Uterus (tissue), 4 donors: ENCODE data around the gene CR1. TPM values are rescaled to one million over a fixed set of nuclear protein-coding genes. Genes with fewer than 3 reads are reported as not detected.

Experiments used
- DNase-seq, 2 donors: peaks; one replicate each; pipeline ENCODE4 v3.0.0-alpha.2; 2019 to 2020
- H3K27ac ChIP-seq, 2 donors: fragments of 200-600 bp; sonication (generic); 1 replicate in 1 of 2; 2 replicates in 1 of 2; pipeline ENCODE4 v1.5.1; 2016 to 2018
- H3K27me3 ChIP-seq, 2 donors: fragments of 200-600 bp; sonication (generic); one replicate each; pipeline ENCODE4 v1.5.1; 2018 to 2019; ENCODE audit warnings: control low read depth in 1 of 2
- H3K36me3 ChIP-seq, 2 donors: fragments of 200-600 bp; sonication (generic); one replicate each; pipeline ENCODE4 v1.5.1; 2019; ENCODE audit warnings: control low read depth in 1 of 2
- H3K4me1 ChIP-seq, 2 donors: fragments of 200-600 bp; sonication (generic); one replicate each; pipeline ENCODE4 v1.5.1; 2018 to 2019; ENCODE audit warnings: control low read depth in 1 of 2
- H3K4me3 ChIP-seq, 2 donors: fragments of 200-600 bp; sonication (generic); 1 replicate in 1 of 2; 2 replicates in 1 of 2; pipeline ENCODE4 v1.5.1; 2018 to 2019; ENCODE audit warnings: mild to moderate bottlenecking in 1 of 2
- H3K9me3 ChIP-seq, 2 donors: fragments of 200-600 bp; sonication (generic); one replicate each; pipeline ENCODE4 v1.5.1; 2019; ENCODE audit warnings: control low read depth in 1 of 2
- POLR2A ChIP-seq, 2 donors: fragments of 450-650 bp; IDR thresholded peaks; one replicate each; pipeline ENCODE4 v1.6.1; 2016; ENCODE audit warnings: antibody characterized with exemption in 2 of 2, mild to moderate bottlenecking in 1 of 2, moderate library complexity in 1 of 2
- intact Hi-C: fragments of 100-400 bp; cut with DNase I; formaldehyde crosslinking; loops from one replicate; pipeline ENCODE4 v1.15.1; 2023; ENCODE audit warnings: low total_unique reads
- total RNA-seq, 4 donors: library from RNA; depleted of rRNA in 3 of 4; stranded (reverse); fragments of >200 nt in 3 of 4; gene quantifications; one replicate each; pipeline versions ENCODE4 v1.1.0 to v1.2.4, GENCODE V29; 2014 to 2023
- TF ChIP-seq, protein P1 (sequence below), 4 experiments: fragments of 200-600 bp in 2 of 4; fragments of 450-650 bp in 2 of 4; sonication (generic) in 2 of 4; IDR thresholded peaks; one replicate each; pipeline ENCODE4 v1.5.1; 2016 to 2019; ENCODE audit warnings: antibody characterized with exemption in 4 of 4, mild to moderate bottlenecking in 2 of 4, moderate library complexity in 1 of 4
- donor health status: DM: yes; HTN: yes; CAD: no.

The CR1 gene
- total RNA-seq, 4 donors from 2014 or later, result 1.8 to 3.7 (median 2.5) TPM

DNA sequence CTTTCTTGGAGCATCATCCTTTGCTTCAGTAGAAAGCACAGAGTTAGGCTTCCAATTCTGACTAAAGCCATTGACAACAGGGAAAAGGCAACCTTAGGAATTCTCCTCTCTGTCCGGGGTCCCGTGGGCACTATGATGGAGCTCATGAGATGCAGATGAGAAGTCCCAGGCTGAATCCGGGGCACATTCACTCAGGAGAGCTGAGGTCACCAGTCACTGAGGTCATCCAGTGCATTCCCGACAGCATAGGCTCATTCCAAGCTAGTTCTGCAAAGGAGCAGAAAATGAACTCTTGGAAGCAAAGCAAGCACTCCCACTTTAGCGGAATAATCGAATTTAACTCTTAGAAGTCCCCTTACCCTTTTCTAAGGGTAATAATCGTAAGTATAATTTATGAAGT lies 6.8 kb downstream of the CR1 start:
- intact Hi-C loops, result no loop called here
- peaks cover 0 to 19% of the 10 kb centered on the region in 2 donors for H3K27me3 ChIP-seq
- no peak for TF ChIP-seq POLR2A (IDR thresholded peaks at IDR 0.05)
- TF ChIP-seq, protein P1, sequence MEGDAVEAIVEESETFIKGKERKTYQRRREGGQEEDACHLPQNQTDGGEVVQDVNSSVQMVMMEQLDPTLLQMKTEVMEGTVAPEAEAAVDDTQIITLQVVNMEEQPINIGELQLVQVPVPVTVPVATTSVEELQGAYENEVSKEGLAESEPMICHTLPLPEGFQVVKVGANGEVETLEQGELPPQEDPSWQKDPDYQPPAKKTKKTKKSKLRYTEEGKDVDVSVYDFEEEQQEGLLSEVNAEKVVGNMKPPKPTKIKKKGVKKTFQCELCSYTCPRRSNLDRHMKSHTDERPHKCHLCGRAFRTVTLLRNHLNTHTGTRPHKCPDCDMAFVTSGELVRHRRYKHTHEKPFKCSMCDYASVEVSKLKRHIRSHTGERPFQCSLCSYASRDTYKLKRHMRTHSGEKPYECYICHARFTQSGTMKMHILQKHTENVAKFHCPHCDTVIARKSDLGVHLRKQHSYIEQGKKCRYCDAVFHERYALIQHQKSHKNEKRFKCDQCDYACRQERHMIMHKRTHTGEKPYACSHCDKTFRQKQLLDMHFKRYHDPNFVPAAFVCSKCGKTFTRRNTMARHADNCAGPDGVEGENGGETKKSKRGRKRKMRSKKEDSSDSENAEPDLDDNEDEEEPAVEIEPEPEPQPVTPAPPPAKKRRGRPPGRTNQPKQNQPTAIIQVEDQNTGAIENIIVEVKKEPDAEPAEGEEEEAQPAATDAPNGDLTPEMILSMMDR (IDR thresholded peaks at IDR 0.05), result no peak
- H3K27ac ChIP-seq, result no peak overlapping the region
- DNase-seq, result no peak
- no peaks in the 10 kb centered on the region for H3K4me1 ChIP-seq
- no peaks in the 10 kb centered on the region for H3K36me3 ChIP-seq
- H3K9me3 ChIP-seq, result no peaks in the 10 kb centered on the region
- no peak overlapping the region for H3K4me3 ChIP-seq

DNA sequence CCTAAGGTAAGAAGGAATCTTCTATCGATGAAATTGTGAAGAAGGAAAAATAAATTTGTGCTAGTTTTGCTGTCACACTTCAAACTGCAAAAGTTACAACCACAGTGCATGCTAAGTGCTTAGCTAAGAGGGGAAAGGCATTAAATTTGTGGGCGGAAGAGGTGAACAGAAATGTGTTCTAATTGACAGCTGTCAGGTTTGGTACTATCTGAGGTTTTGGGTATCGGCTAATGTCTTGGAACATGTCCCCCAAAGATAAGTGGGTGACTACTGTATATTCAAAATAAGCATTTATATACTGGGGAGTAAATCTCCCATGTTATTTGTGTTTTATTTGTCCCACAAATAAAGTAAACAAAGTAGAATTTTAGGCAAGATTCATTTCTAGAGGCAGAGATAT lies 8.0 kb downstream of the CR1 start:
- no peak for DNase-seq
- no peak overlapping the region for H3K27ac ChIP-seq

DNA sequence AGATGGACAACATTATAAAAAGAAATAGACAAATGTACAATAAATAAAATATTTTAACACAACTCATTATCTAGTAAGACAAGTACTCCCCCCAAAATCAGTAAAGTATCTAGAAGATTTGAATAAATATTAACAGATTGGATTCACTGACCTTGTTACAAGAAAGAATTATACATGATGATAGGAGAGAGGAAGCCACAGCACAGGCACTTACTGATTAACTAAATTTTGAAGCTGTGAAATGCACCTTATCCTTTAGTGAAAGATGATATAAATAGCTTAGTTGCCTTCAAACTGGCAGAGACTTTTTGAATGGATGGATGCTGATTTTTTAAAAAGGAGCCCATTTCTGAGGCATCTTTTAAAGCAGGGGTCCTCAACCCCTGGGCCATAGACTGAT lies 8.5 kb downstream of the CR1 start:
- Histone ChIP-seq H3K4me1 (no peaks in the 10 kb centered on the region), H3K9me3 (no peaks in the 10 kb centered on the region), H3K36me3 (no peaks in the 10 kb centered on the region), H3K27ac (no peak overlapping the region), H3K27me3 (peaks cover 0 to 19% of the 10 kb centered on the region in 2 donors), H3K4me3 (no peak overlapping the region)
- TF ChIP-seq, protein P1 (IDR thresholded peaks at IDR 0.05), result no peak
- no peak for TF ChIP-seq POLR2A (IDR thresholded peaks at IDR 0.05)
- intact Hi-C loops, result no loop called here
- no peak for DNase-seq

More for the DNA sequence above, 8.0 kb downstream of the CR1 start:
- H3K36me3 ChIP-seq, result no peaks in the 10 kb centered on the region
- no peaks in the 10 kb centered on the region for H3K9me3 ChIP-seq
- H3K27me3 ChIP-seq, result peaks cover 0 to 19% of the 10 kb centered on the region in 2 donors
- TF ChIP-seq POLR2A (IDR thresholded peaks at IDR 0.05), result no peak
- TF ChIP-seq, protein P1 (IDR thresholded peaks at IDR 0.05), result no peak
- H3K4me3 ChIP-seq, result no peak overlapping the region
- no peaks in the 10 kb centered on the region for H3K4me1 ChIP-seq
- intact Hi-C loops, result no loop called here

DNA sequence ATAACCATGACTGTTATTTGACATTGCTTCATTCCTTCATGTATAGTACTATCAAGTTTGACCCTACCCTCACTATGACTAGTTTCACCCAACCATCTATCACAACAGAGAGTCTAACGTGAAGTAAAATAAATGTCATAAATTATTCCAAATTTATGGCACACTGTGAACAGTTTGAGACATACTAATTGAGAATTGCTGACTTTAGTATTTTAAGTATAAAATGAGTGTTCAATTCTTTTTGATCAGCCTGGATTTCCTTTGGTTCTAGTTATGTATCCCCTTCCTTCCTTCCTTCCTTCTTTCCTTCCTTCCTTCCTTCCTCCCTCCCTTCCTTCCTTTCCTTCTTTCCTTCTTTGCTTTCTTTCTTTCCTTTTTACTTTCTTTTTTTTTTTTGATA lies 14.5 kb downstream of the CR1 start:
- H3K9me3 ChIP-seq, result no peaks in the 10 kb centered on the region
- H3K4me3 ChIP-seq, result no peak overlapping the region
- TF ChIP-seq, protein P1 (IDR thresholded peaks at IDR 0.05), result no peak
- TF ChIP-seq POLR2A (IDR thresholded peaks at IDR 0.05), result no peak
- no peak overlapping the region for H3K27ac ChIP-seq
- DNase-seq, result no peak
- H3K27me3 ChIP-seq, result no peaks in the 10 kb centered on the region
- no peaks in the 10 kb centered on the region for H3K36me3 ChIP-seq
- no peaks in the 10 kb centered on the region for H3K4me1 ChIP-seq
- intact Hi-C loops, result no loop called here

DNA sequence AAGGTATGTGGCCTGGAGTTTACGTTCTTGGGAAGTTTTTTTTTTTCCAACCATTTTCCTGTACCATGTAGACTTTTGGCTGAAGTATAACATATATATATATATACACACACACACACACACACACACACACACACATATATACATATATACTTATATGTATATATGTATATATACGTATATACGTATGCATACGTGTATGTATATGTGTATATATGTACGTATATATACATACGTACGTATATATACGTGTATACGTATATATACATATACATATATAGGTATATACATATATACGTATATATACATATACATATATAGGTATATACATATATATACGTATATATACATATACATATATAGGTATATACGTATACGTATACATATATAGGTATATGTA lies 18.9 kb downstream of the CR1 start:
- no peak overlapping the region for H3K27ac ChIP-seq
- no peaks in the 10 kb centered on the region for H3K27me3 ChIP-seq
- H3K4me1 ChIP-seq, result no peaks in the 10 kb centered on the region
- TF ChIP-seq POLR2A (IDR thresholded peaks at IDR 0.05), result no peak
- TF ChIP-seq, protein P1 (IDR thresholded peaks at IDR 0.05), result no peak
- H3K9me3 ChIP-seq, result no peaks in the 10 kb centered on the region
- H3K4me3 ChIP-seq, result no peak overlapping the region
- no peak for DNase-seq
- H3K36me3 ChIP-seq, result no peaks in the 10 kb centered on the region
- intact Hi-C loops, result no loop called here
